Breast epithelium (tissue), 3 donors: ENCODE measurements around the gene KRT83.

Source experiments
- POLR2A ChIP-seq: fragments of 450-650 bp; IDR thresholded peaks from one replicate; pipeline ENCODE4 v1.6.1; 2016; ENCODE audit warnings: antibody characterized with exemption, mild to moderate bottlenecking, moderate library complexity
- POLR2AphosphoS5 ChIP-seq, 3 donors: sonication (generic); formaldehyde crosslinking; IDR thresholded peaks; one replicate each; pipeline ENCODE4 v1.6.1; 2017; ENCODE audit warnings: antibody characterized with exemption in 3 of 3

GRCh38 chr12:52354200-52354599, 33.0 kb upstream of the KRT83 start:
- TF ChIP-seq POLR2AphosphoS5 (IDR thresholded peaks at IDR 0.05) (no peak), POLR2A (no peak)
